Sigmoid colon (tissue), 7 donors: ENCODE measurements around the gene DNPH1. TPM values are rescaled to one million over a fixed set of nuclear protein-coding genes. Genes with fewer than 3 reads are reported as not detected.

Experiments
- DNase-seq: peaks from one replicate; pipeline ENCODE4 v3.0.0-alpha.2; 2019
- H3K27ac ChIP-seq, 4 donors: fragments of 200-600 bp; sonication (generic); one replicate each; pipeline ENCODE4 v1.5.1; 2016 to 2019; ENCODE audit warnings: mild to moderate bottlenecking in 1 of 4
- H3K27me3 ChIP-seq, 3 donors: fragments of 200-600 bp; sonication (generic); one replicate each; pipeline ENCODE4 v1.5.1; 2019; ENCODE audit warnings: mild to moderate bottlenecking in 1 of 3
- H3K36me3 ChIP-seq, 4 donors: fragments of 200-600 bp; sonication (generic); one replicate each; pipeline ENCODE4 v1.5.1; 2016 to 2019
- H3K4me1 ChIP-seq, 4 donors: fragments of 200-600 bp; sonication (generic); one replicate each; pipeline ENCODE4 v1.5.1; 2017 to 2019
- H3K4me3 ChIP-seq, 4 donors: fragments of 200-600 bp; sonication (generic); one replicate each; pipeline ENCODE4 v1.5.1; 2017 to 2019; ENCODE audit warnings: mild to moderate bottlenecking in 2 of 4, moderate library complexity in 1 of 4
- H3K9me3 ChIP-seq, 4 donors: fragments of 200-600 bp in 3 of 4; sonication (generic) in 3 of 4; one replicate each; pipeline versions ENCODE4 v1.5.1 to v1.6.1; 2013 to 2019
- EP300 ChIP-seq, 4 donors: sonication (generic); formaldehyde crosslinking; IDR thresholded peaks; one replicate each; pipeline ENCODE4 v1.6.1; 2017; ENCODE audit warnings: antibody characterized with exemption in 4 of 4
- POLR2A ChIP-seq, 2 donors: fragments of 450-650 bp; IDR thresholded peaks; one replicate each; pipeline ENCODE4 v1.6.1; 2016; ENCODE audit warnings: antibody characterized with exemption in 2 of 2, mild to moderate bottlenecking in 2 of 2, moderate library complexity in 2 of 2
- POLR2AphosphoS5 ChIP-seq, 4 donors: sonication (generic); formaldehyde crosslinking; IDR thresholded peaks; one replicate each; pipeline ENCODE4 v1.6.1; 2017; ENCODE audit warnings: antibody characterized with exemption in 4 of 4
- WGBS, 2 donors: extraction: QIAGEN DNeasy Blood & Tissue Kit; methylation state at CpG; one replicate each; pipeline ENCODE4 v1.1.7; 2013; 5-methylcytosine and 5-hydroxymethylcytosine counted together
- intact Hi-C: fragments of 100-400 bp; cut with DNase I; formaldehyde crosslinking; loops from one replicate; pipeline ENCODE4 v1.15.1; 2023
- polyA plus RNA-seq, 3 donors: library from polyadenylated mRNA; stranded (reverse); fragments of 200-250 nt; gene quantifications; one replicate each; pipeline ENCODE4 v1.2.3, GENCODE V29; 2013
- total RNA-seq, 4 donors: library from RNA; depleted of rRNA; stranded (reverse); fragments of >200 nt; gene quantifications; one replicate each; pipeline ENCODE4 v1.1.0, GENCODE V29; 2016
- TF ChIP-seq, protein P1 (sequence below), 4 experiments: fragments of 450-650 bp in 3 of 4; fragments of 200-600 bp in 1 of 4; IDR thresholded peaks; one replicate each; pipeline ENCODE4 v1.5.1; 2016 to 2019; ENCODE audit warnings: antibody characterized with exemption in 4 of 4, mild to moderate bottlenecking in 3 of 4, moderate library complexity in 2 of 4
- donor health status: healthy with polysubstance abuse.
- donor health status: Bipolar disorder and iron deficiency.
- donor health status: healthy.

Gene DNPH1
- total and polyA plus RNA-seq, 7 donors = 32.1 to 188 (median 96.0) TPM

DNA sequence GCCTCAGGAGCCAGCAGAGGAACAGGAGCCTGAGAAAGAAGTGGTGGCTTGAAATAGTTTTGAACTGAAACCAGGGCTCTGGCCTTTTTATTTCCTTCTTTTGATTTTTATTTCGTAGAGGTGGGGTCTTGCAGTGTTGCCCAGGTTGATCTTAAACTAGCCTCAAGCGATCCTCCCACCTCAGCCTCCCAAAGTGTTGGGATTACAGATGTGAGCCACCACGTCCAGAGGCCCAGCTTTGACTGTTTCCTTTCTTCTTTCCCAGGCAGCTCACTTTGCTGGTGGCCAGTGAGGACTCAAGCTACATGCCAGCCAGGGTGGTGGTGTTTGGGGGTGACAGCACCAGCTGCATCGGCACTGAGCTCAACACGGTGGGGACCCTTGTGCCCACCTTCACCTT lies 26.8 kb downstream of the DNPH1 start:
- H3K4me3 ChIP-seq = no peak overlapping the region
- DNase-seq = no peak
- intact Hi-C loops = no loop called here
- WGBS, 2 donors = 91 to 92% methylated on average over 5 of the region's 5 CpGs
- H3K27ac ChIP-seq = no peak overlapping the region
- H3K4me1 ChIP-seq = no peaks in the 10 kb centered on the region
- no peaks in the 10 kb centered on the region for H3K9me3 ChIP-seq
- H3K36me3 ChIP-seq = peaks cover 0 to 79% (median 26%) of the 10 kb centered on the region in 4 donors
- no peaks in the 10 kb centered on the region for H3K27me3 ChIP-seq
- no peak for TF ChIP-seq POLR2AphosphoS5 (IDR thresholded peaks at IDR 0.05)
- no peak for TF ChIP-seq EP300 (IDR thresholded peaks at IDR 0.05)
- TF ChIP-seq, protein P1, sequence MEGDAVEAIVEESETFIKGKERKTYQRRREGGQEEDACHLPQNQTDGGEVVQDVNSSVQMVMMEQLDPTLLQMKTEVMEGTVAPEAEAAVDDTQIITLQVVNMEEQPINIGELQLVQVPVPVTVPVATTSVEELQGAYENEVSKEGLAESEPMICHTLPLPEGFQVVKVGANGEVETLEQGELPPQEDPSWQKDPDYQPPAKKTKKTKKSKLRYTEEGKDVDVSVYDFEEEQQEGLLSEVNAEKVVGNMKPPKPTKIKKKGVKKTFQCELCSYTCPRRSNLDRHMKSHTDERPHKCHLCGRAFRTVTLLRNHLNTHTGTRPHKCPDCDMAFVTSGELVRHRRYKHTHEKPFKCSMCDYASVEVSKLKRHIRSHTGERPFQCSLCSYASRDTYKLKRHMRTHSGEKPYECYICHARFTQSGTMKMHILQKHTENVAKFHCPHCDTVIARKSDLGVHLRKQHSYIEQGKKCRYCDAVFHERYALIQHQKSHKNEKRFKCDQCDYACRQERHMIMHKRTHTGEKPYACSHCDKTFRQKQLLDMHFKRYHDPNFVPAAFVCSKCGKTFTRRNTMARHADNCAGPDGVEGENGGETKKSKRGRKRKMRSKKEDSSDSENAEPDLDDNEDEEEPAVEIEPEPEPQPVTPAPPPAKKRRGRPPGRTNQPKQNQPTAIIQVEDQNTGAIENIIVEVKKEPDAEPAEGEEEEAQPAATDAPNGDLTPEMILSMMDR (IDR thresholded peaks at IDR 0.05) = no peak
- TF ChIP-seq POLR2A (IDR thresholded peaks at IDR 0.05) = no peak

- no peak overlapping the region for H3K27ac ChIP-seq
- TF ChIP-seq EP300 (IDR thresholded peaks at IDR 0.05) (no peak), POLR2A (IDR thresholded peaks at IDR 0.05) (no peak), POLR2AphosphoS5 (IDR thresholded peaks at IDR 0.05) (no peak)
- TF ChIP-seq, protein P1 (IDR thresholded peaks at IDR 0.05) = no peak
- whole genome bisulfite sequencing, 2 donors = 94 to 95% methylated on average over 6 of the region's 6 CpGs
- DNase-seq = peak; percentile 34
- peaks cover 0 to 82% (median 40%) of the 10 kb centered on the region in 4 donors for H3K36me3 ChIP-seq
- no peaks in the 10 kb centered on the region for H3K4me1 ChIP-seq
- intact Hi-C loops = no loop called here
- no peaks in the 10 kb centered on the region for H3K27me3 ChIP-seq
- H3K4me3 ChIP-seq = no peak overlapping the region
- H3K9me3 ChIP-seq = no peaks in the 10 kb centered on the region
These were observed 28.7 kb downstream of the DNPH1 start for GRCh38 chr6:43200541-43200940.

DNA sequence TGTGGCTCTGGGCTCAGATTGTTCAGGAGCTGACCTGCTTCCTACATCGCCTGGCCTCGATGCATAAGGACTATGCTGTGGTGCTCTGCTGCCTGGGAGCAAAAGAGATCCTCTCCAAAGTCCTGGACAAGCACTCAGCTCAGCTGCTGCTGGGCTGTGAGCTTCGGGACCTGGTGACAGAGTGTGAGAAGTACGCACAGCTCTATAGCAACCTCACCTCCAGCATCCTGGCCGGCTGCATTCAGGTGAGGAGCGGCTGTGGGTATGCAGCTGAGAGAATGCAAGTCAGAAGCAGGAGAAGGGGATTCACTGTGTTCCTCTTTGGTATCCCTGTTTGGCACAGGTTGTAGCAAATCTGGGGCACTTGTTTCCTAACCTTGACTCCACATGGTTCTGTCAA lies 29.4 kb downstream of the DNPH1 start:
- Histone ChIP-seq H3K27ac (no peak overlapping the region), H3K4me3 (no peak overlapping the region), H3K36me3 (peaks cover 0 to 83% (median 44%) of the 10 kb centered on the region in 4 donors), H3K9me3 (no peaks in the 10 kb centered on the region), H3K4me1 (no peaks in the 10 kb centered on the region), H3K27me3 (no peaks in the 10 kb centered on the region)
- intact Hi-C loops = no loop called here
- TF ChIP-seq POLR2AphosphoS5 (IDR thresholded peaks at IDR 0.05) (no peak), POLR2A (IDR thresholded peaks at IDR 0.05) (no peak), EP300 (IDR thresholded peaks at IDR 0.05) (no peak)
- TF ChIP-seq, protein P1 (IDR thresholded peaks at IDR 0.05) = no peak
- DNase-seq = peak; percentile 32
- 92 to 94% methylated on average over 6 of the region's 6 CpGs for WGBS, 2 donors

GRCh38 chr6:43196337-43196736 lies 32.9 kb downstream of the DNPH1 start:
- DNase-seq = no peak
- 91 to 93% methylated on average over 5 of the region's 5 CpGs for WGBS, 2 donors

More at GRCh38 chr6:43196337-43196736, 32.9 kb downstream of the DNPH1 start:
- no peak overlapping the region for H3K4me3 ChIP-seq
- intact Hi-C loops = no loop called here
- H3K4me1 ChIP-seq = no peaks in the 10 kb centered on the region
- TF ChIP-seq EP300 (IDR thresholded peaks at IDR 0.05) (no peak), POLR2AphosphoS5 (IDR thresholded peaks at IDR 0.05) (no peak), POLR2A (IDR thresholded peaks at IDR 0.05) (no peak)
- TF ChIP-seq, protein P1 (IDR thresholded peaks at IDR 0.05) = no peak
- no peaks in the 10 kb centered on the region for H3K9me3 ChIP-seq
- no peaks in the 10 kb centered on the region for H3K27me3 ChIP-seq
- H3K27ac ChIP-seq = no peak overlapping the region
- H3K36me3 ChIP-seq = peaks cover 11 to 93% (median 53%) of the 10 kb centered on the region in 4 donors
